ENCODE results near the gene MT4.

Gene MT4

DNA sequence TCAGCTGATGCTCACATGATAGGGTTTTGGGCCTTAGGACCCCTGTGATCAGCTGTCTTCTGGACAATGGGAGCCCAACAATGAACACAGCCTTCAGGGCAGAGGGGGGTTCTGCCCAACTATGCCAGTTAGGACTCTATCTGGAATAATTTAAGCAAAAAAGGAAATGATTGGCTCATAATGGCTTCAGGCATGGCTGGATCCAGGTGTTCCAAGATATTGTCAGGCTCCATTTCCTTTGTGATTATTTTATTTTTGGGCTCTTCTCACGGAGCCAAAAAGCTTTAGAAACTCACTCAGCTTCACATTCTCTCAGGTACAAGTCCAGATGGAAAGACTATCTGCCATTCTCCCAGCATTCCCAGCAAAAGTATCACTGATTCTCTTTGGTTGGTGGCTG is 40.6 kb downstream of the MT4 start:
- no peak for DNase-seq (ENCODE audit: low spot score)

DNA sequence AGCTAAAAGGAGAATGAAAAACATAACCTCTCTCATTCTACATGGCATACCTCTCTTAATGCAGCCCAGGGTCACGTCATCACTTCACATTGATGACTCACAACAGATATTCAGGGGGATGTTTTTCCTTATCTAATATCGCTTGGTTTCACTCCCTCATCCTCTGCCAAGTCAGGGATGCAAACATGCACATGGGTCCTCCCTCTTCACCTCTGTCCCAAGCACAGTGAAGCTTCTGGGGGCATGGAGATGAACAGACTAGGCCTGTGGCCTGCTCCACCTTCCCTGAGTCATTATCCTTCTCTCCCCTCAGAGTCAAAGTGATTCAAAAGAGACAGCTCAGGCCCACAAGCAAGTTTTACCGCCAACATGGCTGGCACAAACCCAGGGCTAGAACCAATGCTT is 41.2 kb downstream of the MT4 start:
- DNase-seq (ENCODE audit: low spot score) = peak; percentile 61

- peak; percentile 76 for DNase-seq (ENCODE audit: low spot score)
Observed at GRCh38 chr16:56606476-56607108, 41.7 kb downstream of the MT4 start.

- peak; percentile 87 for DNase-seq (ENCODE audit: low spot score)
Observed at GRCh38 chr16:56607109-56607618, 42.3 kb downstream of the MT4 start.

DNA sequence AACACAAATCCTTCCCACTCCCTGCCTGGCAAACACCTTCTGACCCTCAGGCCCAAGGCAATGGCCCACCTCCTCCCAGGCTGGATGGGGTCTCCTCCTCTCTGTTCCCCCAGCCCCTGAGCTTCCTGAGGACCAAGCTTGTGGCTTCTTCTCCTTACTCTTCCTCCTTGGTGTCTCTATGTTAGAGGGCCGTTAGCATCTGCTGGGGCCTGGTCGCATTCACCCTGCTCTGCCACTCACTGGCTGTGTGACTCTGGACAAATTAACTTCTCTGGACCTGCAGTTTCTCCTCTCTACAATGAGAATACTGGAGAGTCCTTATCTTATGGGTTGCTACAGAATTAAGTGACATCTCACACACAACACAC is 42.8 kb downstream of the MT4 start:
- DNase-seq (ENCODE audit: low spot score) = no peak

GRCh38 chr16:56608043-56608875 is 43.4 kb downstream of the MT4 start, which contains the start of gene MT2A:
MT2A (plus strand) TSS chr16:56608584; CDS start chr16:56608656, 72 bp downstream.
- DNase-seq (ENCODE audit: low spot score) = peak; percentile 93

- DNase-seq (ENCODE audit: low spot score) = no peak
Observed at GRCh38 chr16:56608876-56609462, 44.1 kb downstream of the MT4 start.

- peak; percentile 67 for DNase-seq (ENCODE audit: low spot score)
Observed at GRCh38 chr16:56609463-56609921, 44.6 kb downstream of the MT4 start.

GRCh38 chr16:56610017-56610608 is 45.2 kb downstream of the MT4 start:
- DNase-seq (ENCODE audit: low spot score) = no peak

- no peak for DNase-seq (ENCODE audit: low spot score)
Observed at GRCh38 chr16:56610609-56611111, 45.8 kb downstream of the MT4 start.

DNA sequence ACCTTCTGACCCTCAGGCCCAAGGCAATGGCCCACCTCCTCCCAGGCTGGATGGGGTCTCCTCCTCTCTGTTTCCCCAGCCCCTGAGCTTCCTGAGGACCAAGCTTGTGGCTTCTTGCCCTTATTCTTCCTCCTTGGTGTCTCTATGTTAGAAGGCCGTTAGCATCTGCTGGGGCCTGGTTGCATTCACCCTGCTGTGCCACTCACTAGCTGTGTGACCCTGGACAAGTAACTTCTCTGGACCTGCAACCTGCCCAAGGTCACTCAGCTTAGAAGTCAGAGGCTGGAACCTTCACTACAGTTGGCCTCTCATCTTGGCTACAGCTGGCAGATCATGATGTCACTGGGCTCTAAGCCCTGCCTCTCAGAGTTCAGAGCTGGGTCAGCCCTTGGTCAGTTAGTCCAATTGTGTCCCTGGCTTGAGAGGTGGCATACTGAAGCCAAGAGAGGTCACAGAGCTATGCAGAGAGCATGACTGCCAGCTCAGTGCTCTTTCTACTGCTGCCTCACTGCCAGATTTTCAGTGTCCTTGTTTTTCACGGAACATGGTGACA is 46.5 kb downstream of the MT4 start:
- DNase-seq (ENCODE audit: low spot score) = peak; percentile 55

GRCh38 chr16:56613706-56614105 is 48.8 kb downstream of the MT4 start:
- no peak for DNase-seq (ENCODE audit: low spot score)

- peak; percentile 65 for DNase-seq (ENCODE audit: low spot score)
Observed at GRCh38 chr16:56614549-56614991, 49.7 kb downstream of the MT4 start.

DNA sequence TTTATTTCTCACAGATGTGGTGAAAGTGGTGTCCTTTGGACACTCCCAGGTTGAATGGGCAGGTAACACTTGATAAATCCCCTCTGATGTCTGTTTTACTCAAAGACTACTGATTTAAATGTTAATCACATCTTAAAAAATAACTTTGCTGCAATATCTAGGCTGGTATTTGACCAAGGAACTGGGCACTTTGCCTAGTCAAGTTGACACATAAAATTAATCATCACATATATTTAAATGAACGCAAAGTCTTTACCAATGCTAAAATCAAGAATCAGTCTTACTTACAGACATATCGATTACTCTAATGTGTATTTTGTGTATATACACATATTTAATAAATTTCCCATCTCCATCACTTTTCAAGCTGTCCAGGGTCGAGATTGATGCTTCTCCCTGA is 50.5 kb downstream of the MT4 start:
- no peak for DNase-seq (ENCODE audit: low spot score)

DNA sequence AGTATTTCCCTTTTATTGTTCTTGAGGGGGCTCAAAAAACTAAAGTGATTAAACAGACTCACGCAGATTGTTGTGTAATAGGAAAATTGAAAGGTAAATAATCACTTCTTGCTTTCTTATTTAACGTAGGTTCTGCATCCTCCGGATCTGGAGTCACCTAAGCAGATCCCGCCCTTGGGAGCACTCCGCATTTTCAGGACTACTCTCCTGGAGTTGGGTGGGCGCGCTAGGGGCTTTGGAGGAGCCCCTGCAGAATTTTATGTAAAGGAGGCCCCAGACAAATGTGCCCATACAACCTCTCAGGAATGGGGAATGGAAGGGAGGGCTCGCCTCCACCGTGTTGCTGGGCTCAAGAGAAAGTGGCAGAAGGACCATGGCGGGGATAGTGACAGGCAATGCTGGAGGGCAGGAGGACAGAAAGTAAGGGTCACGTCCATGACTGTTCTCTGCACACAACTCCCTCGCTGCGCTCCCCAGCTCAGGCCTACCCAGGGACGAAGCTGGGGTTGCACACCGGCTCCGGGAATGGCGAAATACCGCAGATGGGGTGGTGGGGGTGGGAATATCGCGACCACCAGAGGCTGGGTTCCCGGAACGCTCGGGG is 51.8 kb downstream of the MT4 start:
- no peak for DNase-seq (ENCODE audit: low spot score)

- peak; percentile 74 for DNase-seq (ENCODE audit: low spot score)
Observed at GRCh38 chr16:56617212-56618085, 52.6 kb downstream of the MT4 start.

- no peak for DNase-seq (ENCODE audit: low spot score)
Observed at GRCh38 chr16:56618138-56618537, 53.3 kb downstream of the MT4 start.

All from AG08396 (cell line).